Ramos (cell line): ENCODE measurements around the gene EIF3J.

Experiments
- in situ Hi-C: fragments of 300-500 bp; cut with MboI; formaldehyde crosslinking; loops from one replicate; pipeline ENCODE4 v1.14.3; 2022; ENCODE audit warnings: low sequenced_read_pairs; ENCODE audit not compliant: unreplicated experiment

EIF3J gene

GRCh38 chr15:44585633-44586032 lies 48.7 kb downstream of the EIF3J start:
- in situ Hi-C loops, result loop anchor here (10.0 kb wide), 1 partner anchor 149 kb away; the partner anchor contains the start of gene TRIM69

- in situ Hi-C loops, result loop anchor here (10.0 kb wide), 1 partner anchor 146 kb away; the partner anchor contains the start of gene TRIM69
Observed at GRCh38 chr15:44588541-44588940, 51.6 kb downstream of the EIF3J start.

GRCh38 chr15:44591326-44591725 lies 54.4 kb downstream of the EIF3J start:
- in situ Hi-C loops, result no loop called here

- in situ Hi-C loops, result no loop called here
Observed at GRCh38 chr15:44593042-44593736, 56.2 kb downstream of the EIF3J start.

GRCh38 chr15:44595246-44595645 lies 58.3 kb downstream of the EIF3J start:
- in situ Hi-C loops, result no loop called here

- in situ Hi-C loops, result no loop called here
Observed at GRCh38 chr15:44595656-44596510, 58.9 kb downstream of the EIF3J start.

- in situ Hi-C loops, result no loop called here
Observed at GRCh38 chr15:44596511-44597010, 59.6 kb downstream of the EIF3J start.

GRCh38 chr15:44598066-44598465 lies 61.1 kb downstream of the EIF3J start:
- in situ Hi-C loops, result no loop called here

GRCh38 chr15:44598892-44599291 lies 61.9 kb downstream of the EIF3J start:
- in situ Hi-C loops, result no loop called here

GRCh38 chr15:44603126-44603525 lies 66.2 kb downstream of the EIF3J start:
- in situ Hi-C loops, result no loop called here

- in situ Hi-C loops, result no loop called here
Observed at GRCh38 chr15:44606740-44607139, 69.8 kb downstream of the EIF3J start.
